Panc1 (cell line): ENCODE results near the gene ATG14. TPM values are rescaled to one million over a fixed set of nuclear protein-coding genes. Genes with fewer than 3 reads are reported as not detected.

Experiments
- ATAC-seq: fragments of 200-7000 bp; cut with Tn5 transposase; 2 replicates; pipeline ENCODE4 v1.9.1; 2020; ENCODE audit warnings: mild to moderate bottlenecking, moderate library complexity
- BruUV-seq: library from RNA; stranded (reverse); fragments of 400-500 nt; replicated peaks from 2 replicates; lab custom pipeline; 2021; lab: Mats Ljungman, UMichigan
- CTCF ChIA-PET: fragments of 300-600 bp; sonication (Branson Sonifier 250); formaldehyde crosslinking; loops from one replicate; lab custom pipeline; 2022; ENCODE audit warnings: antibody characterized with exemption; lab: Charles Lee
- POLR2A ChIA-PET: fragments of 300-600 bp; sonication (Branson Sonifier 250); formaldehyde crosslinking; loops from one replicate; lab custom pipeline; 2022; ENCODE audit warnings: antibody characterized with exemption; lab: Charles Lee
- DNase-seq: peaks from one replicate; pipeline ENCODE4 v3.0.0-alpha.2; 2010; ENCODE audit warnings: low read depth, low spot score
- H3K27ac ChIP-seq: 2 replicates; pipeline ENCODE4 v1.5.1; 2011; ENCODE audit warnings: mild to moderate bottlenecking, low read length, inconsistent platforms
- H3K27me3 ChIP-seq: fragments of 200-500 bp; sonication (Bioruptor generic); 2 replicates; pipeline ENCODE4 v1.6.0; 2014; ENCODE audit warnings: low read length, inconsistent platforms; ENCODE audit not compliant: control insufficient read depth, insufficient read depth
- H3K36me3 ChIP-seq: fragments of 200-500 bp; sonication (Bioruptor generic); 2 replicates; pipeline ENCODE4 v1.5.1; 2014; ENCODE audit warnings: inconsistent platforms, mild to moderate bottlenecking, low read length, moderate library complexity; ENCODE audit not compliant: control insufficient read depth, insufficient read depth
- H3K4me1 ChIP-seq: 2 replicates; pipeline ENCODE4 v1.5.1; 2011; ENCODE audit warnings: inconsistent platforms, mild to moderate bottlenecking, low read length, moderate library complexity; ENCODE audit not compliant: control insufficient read depth, insufficient read depth
- H3K4me3 ChIP-seq, 2 experiments: 2 replicates each; pipeline ENCODE4 v1.5.1; 2011 to 2012; ENCODE audit warnings: low read depth in 2 of 2, low read length in 2 of 2, mild to moderate bottlenecking in 2 of 2, inconsistent platforms in 1 of 2, moderate library complexity in 1 of 2
- H3K9me3 ChIP-seq: fragments of 200-500 bp; sonication (Bioruptor generic); 2 replicates; pipeline ENCODE4 v1.5.1; 2014; ENCODE audit warnings: low read depth, mild to moderate bottlenecking, inconsistent platforms, low read length, moderate library complexity; ENCODE audit not compliant: control insufficient read depth, insufficient read depth
- POLR2AphosphoS5 ChIP-seq: IDR thresholded peaks from 2 replicates; pipeline ENCODE4 v1.6.1; 2012; ENCODE audit warnings: mild to moderate bottlenecking, low read depth, low read length, moderate library complexity
- SIN3A ChIP-seq: IDR thresholded peaks from 2 replicates; pipeline ENCODE4 v1.6.1; 2012; ENCODE audit warnings: low read depth, mild to moderate bottlenecking, low read length, moderate library complexity, borderline replicate concordance; ENCODE audit not compliant: insufficient read depth
- TCF7L2 ChIP-seq: IDR thresholded peaks from 2 replicates; pipeline ENCODE4 v1.6.1; 2011; ENCODE audit warnings: mild to moderate bottlenecking, low read depth, low read length, inconsistent platforms
- in situ Hi-C: cut with HindIII; loops from 2 replicates; pipeline ENCODE4 v1.10.0; 2016; ENCODE audit warnings: low sequenced_read_pairs, low pct_unique_long_range_greater_than_20kb
- intact Hi-C: fragments of 100-400 bp; cut with micrococcal nuclease; formaldehyde crosslinking; loops from one replicate; pipeline ENCODE4 v1.10.0; 2022; ENCODE audit not compliant: unreplicated experiment
- total RNA-seq: library from RNA; stranded (reverse); gene quantifications from one replicate; pipeline ENCODE4 v1.2.1, GENCODE V29; 2021; ENCODE audit not compliant: unreplicated experiment
- TF ChIP-seq, protein P1 (sequence below), 2 experiments: IDR thresholded peaks; 2 replicates each; pipeline ENCODE4 v1.6.1; 2011 to 2012; ENCODE audit warnings: low read depth in 2 of 2, control low read depth in 1 of 2, low read length in 1 of 2, mild to moderate bottlenecking in 1 of 2, moderate library complexity in 1 of 2; ENCODE audit not compliant: insufficient read depth in 1 of 2
- TF ChIP-seq, protein P2 (sequence below): fragments of 450-650 bp; IDR thresholded peaks from 2 replicates; pipeline ENCODE4 v1.5.1; 2017; ENCODE audit warnings: mild to moderate bottlenecking

Gene ATG14
- total RNA-seq, 1 experiment from 2014 or later, result 7.1 TPM

DNA sequence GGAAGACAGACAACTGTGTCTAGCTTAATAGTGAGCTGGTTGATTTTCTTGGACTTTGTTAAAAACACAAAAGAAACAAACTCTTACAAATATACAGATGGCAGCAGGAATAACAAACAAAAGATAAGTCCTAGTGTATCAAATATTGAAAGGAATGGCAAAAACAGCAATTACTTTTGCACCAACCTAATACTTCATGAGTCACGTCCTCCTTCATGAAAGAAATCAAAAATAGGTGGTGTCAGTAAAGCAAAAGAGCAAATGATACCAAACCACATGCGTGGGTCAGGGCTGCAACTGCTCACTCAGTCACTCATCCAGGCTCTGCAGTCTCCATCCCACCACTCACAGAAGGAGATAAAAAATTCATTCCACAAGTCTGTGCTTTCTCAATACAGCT, 11.8 kb downstream of the ATG14 start:
- Histone ChIP-seq H3K4me1 (0 out of 2 replicates have a peak, but pooled peaks cover 2% of the 10 kb centered on the region), H3K27me3 (no peaks in the 10 kb centered on the region), H3K9me3 (no peaks in the 10 kb centered on the region), H3K27ac (no peak overlapping the region), H3K36me3 (no peaks in the 10 kb centered on the region), H3K4me3 (no peak overlapping the region)
- POLR2A ChIA-PET, result no interaction called here
- DNase-seq (no peak), ATAC-seq (no peak)
- CTCF ChIA-PET, result no interaction called here
- no TSS peak for BruUV-seq
- no peak for TF ChIP-seq SIN3A
- TF ChIP-seq, protein P1, sequence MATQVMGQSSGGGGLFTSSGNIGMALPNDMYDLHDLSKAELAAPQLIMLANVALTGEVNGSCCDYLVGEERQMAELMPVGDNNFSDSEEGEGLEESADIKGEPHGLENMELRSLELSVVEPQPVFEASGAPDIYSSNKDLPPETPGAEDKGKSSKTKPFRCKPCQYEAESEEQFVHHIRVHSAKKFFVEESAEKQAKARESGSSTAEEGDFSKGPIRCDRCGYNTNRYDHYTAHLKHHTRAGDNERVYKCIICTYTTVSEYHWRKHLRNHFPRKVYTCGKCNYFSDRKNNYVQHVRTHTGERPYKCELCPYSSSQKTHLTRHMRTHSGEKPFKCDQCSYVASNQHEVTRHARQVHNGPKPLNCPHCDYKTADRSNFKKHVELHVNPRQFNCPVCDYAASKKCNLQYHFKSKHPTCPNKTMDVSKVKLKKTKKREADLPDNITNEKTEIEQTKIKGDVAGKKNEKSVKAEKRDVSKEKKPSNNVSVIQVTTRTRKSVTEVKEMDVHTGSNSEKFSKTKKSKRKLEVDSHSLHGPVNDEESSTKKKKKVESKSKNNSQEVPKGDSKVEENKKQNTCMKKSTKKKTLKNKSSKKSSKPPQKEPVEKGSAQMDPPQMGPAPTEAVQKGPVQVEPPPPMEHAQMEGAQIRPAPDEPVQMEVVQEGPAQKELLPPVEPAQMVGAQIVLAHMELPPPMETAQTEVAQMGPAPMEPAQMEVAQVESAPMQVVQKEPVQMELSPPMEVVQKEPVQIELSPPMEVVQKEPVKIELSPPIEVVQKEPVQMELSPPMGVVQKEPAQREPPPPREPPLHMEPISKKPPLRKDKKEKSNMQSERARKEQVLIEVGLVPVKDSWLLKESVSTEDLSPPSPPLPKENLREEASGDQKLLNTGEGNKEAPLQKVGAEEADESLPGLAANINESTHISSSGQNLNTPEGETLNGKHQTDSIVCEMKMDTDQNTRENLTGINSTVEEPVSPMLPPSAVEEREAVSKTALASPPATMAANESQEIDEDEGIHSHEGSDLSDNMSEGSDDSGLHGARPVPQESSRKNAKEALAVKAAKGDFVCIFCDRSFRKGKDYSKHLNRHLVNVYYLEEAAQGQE (IDR thresholded peaks at IDR 0.05; ENCODE audit: insufficient read depth in 1 of 2, low read depth in 2 of 2, low read length in 1 of 2), result no peak
- in situ Hi-C loops, result no loop called here
- intact Hi-C loops, result no loop called here

DNA sequence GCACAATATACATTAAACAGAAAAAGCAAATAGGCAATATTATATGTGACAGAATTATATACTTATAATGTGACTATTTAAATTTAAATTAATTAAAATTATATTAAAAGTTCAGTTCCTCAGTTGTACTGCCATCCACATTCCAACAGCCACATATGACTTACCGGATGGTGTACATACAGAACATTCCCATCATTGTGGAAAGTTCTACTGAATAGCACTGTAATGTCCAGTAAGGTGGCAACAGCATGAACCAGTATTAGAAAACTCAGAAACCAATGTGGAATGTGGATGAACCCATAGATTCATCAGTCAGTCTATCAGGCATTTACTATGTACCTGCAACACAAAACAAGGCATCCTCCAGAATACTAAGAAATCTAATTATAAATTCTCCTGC, 12.4 kb downstream of the ATG14 start:
- intact Hi-C loops, result no loop called here
- Histone ChIP-seq H3K4me3 (no peak overlapping the region), H3K36me3 (peaks cover 2% of the 10 kb centered on the region; the same call in 1 of the 2 replicates), H3K27ac (no peak overlapping the region), H3K4me1 (0 out of 2 replicates have a peak, but pooled peaks cover 2% of the 10 kb centered on the region), H3K27me3 (no peaks in the 10 kb centered on the region), H3K9me3 (no peaks in the 10 kb centered on the region)
- POLR2A ChIA-PET, result no interaction called here
- DNase-seq (no peak), ATAC-seq (no peak)
- BruUV-seq, result no TSS peak
- CTCF ChIA-PET, result no interaction called here
- in situ Hi-C loops, result no loop called here
- TF ChIP-seq, protein P2, sequence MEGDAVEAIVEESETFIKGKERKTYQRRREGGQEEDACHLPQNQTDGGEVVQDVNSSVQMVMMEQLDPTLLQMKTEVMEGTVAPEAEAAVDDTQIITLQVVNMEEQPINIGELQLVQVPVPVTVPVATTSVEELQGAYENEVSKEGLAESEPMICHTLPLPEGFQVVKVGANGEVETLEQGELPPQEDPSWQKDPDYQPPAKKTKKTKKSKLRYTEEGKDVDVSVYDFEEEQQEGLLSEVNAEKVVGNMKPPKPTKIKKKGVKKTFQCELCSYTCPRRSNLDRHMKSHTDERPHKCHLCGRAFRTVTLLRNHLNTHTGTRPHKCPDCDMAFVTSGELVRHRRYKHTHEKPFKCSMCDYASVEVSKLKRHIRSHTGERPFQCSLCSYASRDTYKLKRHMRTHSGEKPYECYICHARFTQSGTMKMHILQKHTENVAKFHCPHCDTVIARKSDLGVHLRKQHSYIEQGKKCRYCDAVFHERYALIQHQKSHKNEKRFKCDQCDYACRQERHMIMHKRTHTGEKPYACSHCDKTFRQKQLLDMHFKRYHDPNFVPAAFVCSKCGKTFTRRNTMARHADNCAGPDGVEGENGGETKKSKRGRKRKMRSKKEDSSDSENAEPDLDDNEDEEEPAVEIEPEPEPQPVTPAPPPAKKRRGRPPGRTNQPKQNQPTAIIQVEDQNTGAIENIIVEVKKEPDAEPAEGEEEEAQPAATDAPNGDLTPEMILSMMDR, result no peak
- TF ChIP-seq TCF7L2 (no peak), POLR2AphosphoS5 (no peak), SIN3A (no peak)
- TF ChIP-seq, protein P1 (IDR thresholded peaks at IDR 0.05; ENCODE audit: insufficient read depth in 1 of 2, low read depth in 2 of 2, low read length in 1 of 2), result no peak
